Endothelial cell of umbilical vein (primary cell): Measurements from ENCODE around the gene SLC47A2. TPM values are rescaled to one million over a fixed set of nuclear protein-coding genes. Genes with fewer than 3 reads are reported as not detected.

Source experiments
- BruUV-seq: library from RNA; stranded (reverse); fragments of 400-500 nt; replicated peaks from 2 replicates; lab custom pipeline; 2021; lab: Mats Ljungman, UMichigan
- CTCF ChIA-PET: fragments of 300-600, 350-600 bp; sonication (Branson Sonifier 250); formaldehyde crosslinking; loops from one replicate; lab custom pipeline; 2021; ENCODE audit warnings: antibody characterized with exemption, inconsistent platforms; lab: Charles Lee
- POLR2A ChIA-PET: fragments of 300-600, 350-600 bp; sonication (Branson Sonifier 250); formaldehyde crosslinking; loops from one replicate; lab custom pipeline; 2021; ENCODE audit warnings: antibody characterized with exemption, inconsistent platforms; lab: Charles Lee
- DNase-seq: peaks from one replicate; pipeline ENCODE4 v3.0.0-alpha.2; 2011; ENCODE audit warnings: low read depth, low spot score
- FAIRE-seq: peaks from 2 replicates; lab custom pipeline; 2011; peaks lifted over from hg19 to GRCh38; lab: Jason Lieb, UNC
- H2AFZ ChIP-seq: 2 replicates; pipeline ENCODE4 v1.6.0; 2012; ENCODE audit warnings: low read depth, low read length, control low read depth, inconsistent platforms
- H3K27ac ChIP-seq: 2 replicates; pipeline ENCODE4 v1.5.1; 2011; ENCODE audit warnings: low read depth, mild to moderate bottlenecking, control low read depth, low read length, moderate library complexity; ENCODE audit not compliant: insufficient read depth
- H3K27me3 ChIP-seq, 2 experiments: 2 replicates each; pipeline versions ENCODE4 v1.6.0 to v1.6.1; 2011; ENCODE audit warnings: low read length in 2 of 2, mixed read lengths in 1 of 2; ENCODE audit not compliant: control insufficient read depth in 2 of 2, insufficient read depth in 2 of 2
- H3K36me3 ChIP-seq, 2 experiments: 2 replicates in 1 of 2; 3 replicates in 1 of 2; pipeline ENCODE4 v1.5.1; 2011; ENCODE audit warnings: low read length in 2 of 2, mild to moderate bottlenecking in 1 of 2, moderate library complexity in 1 of 2; ENCODE audit not compliant: control insufficient read depth in 2 of 2, insufficient read depth in 2 of 2; ENCODE audit errors: extremely low read depth in 1 of 2
- H3K4me1 ChIP-seq: 3 replicates; pipeline ENCODE4 v1.5.1; 2011; ENCODE audit warnings: mild to moderate bottlenecking, low read length; ENCODE audit not compliant: control insufficient read depth, insufficient read depth; ENCODE audit errors: extremely low read depth
- H3K4me2 ChIP-seq: 2 replicates; pipeline ENCODE4 v1.6.1; 2011; ENCODE audit warnings: low read length, control low read depth, mixed read lengths; ENCODE audit not compliant: insufficient read depth
- H3K4me3 ChIP-seq, 3 experiments: fragments of 200-600 bp in 1 of 3; sonication (generic), shearing (Covaris generic) in 1 of 3; replicated peaks in 1 of 3; 2 replicates each; pipeline ENCODE4 v1.5.1; 2011 to 2016; ENCODE audit warnings: control low read depth in 3 of 3, low read length in 3 of 3, mild to moderate bottlenecking in 2 of 3, inconsistent platforms in 1 of 3, low read depth in 1 of 3, moderate library complexity in 1 of 3; ENCODE audit not compliant: insufficient read depth in 1 of 3
- H3K79me2 ChIP-seq: 2 replicates; pipeline ENCODE4 v1.6.0; 2012; ENCODE audit warnings: low read length, inconsistent platforms; ENCODE audit not compliant: control insufficient read depth, insufficient read depth
- H3K9ac ChIP-seq: replicated peaks from 2 replicates; pipeline ENCODE3; 2011; ENCODE audit warnings: low read length, control low read depth; ENCODE audit not compliant: insufficient read depth; ENCODE audit errors: extremely low read depth
- H3K9me1 ChIP-seq: replicated peaks from 3 replicates; pipeline ENCODE4 v1.6.0; 2011; ENCODE audit warnings: mild to moderate bottlenecking, low read length; ENCODE audit not compliant: control insufficient read depth, insufficient read depth; ENCODE audit errors: extremely low read depth
- H3K9me3 ChIP-seq: replicated peaks from 2 replicates; pipeline ENCODE4 v1.5.1; 2012; ENCODE audit warnings: low read length, inconsistent platforms; ENCODE audit not compliant: control insufficient read depth, insufficient read depth
- H4K20me1 ChIP-seq: replicated peaks from 2 replicates; pipeline ENCODE3; 2011; ENCODE audit warnings: mild to moderate bottlenecking, low read length; ENCODE audit not compliant: control insufficient read depth, insufficient read depth; ENCODE audit errors: extremely low read depth
- EZH2 ChIP-seq: IDR thresholded peaks from 2 replicates; pipeline ENCODE4 v1.6.1; 2012; ENCODE audit warnings: borderline replicate concordance, low read depth, mild to moderate bottlenecking, moderate library complexity, low read length, inconsistent platforms; ENCODE audit not compliant: severe bottlenecking
- FOS ChIP-seq: IDR thresholded peaks from 2 replicates; pipeline ENCODE4 v1.6.1; 2011; ENCODE audit warnings: mild to moderate bottlenecking, low read length, moderate library complexity, borderline replicate concordance; ENCODE audit not compliant: insufficient read depth
- GATA2 ChIP-seq: IDR thresholded peaks from 2 replicates; pipeline ENCODE4 v1.7.0; 2011; ENCODE audit warnings: low read depth, mild to moderate bottlenecking, moderate library complexity, mixed read lengths, low read length; ENCODE audit not compliant: insufficient read length, insufficient read depth
- JUN ChIP-seq: IDR thresholded peaks from 2 replicates; pipeline ENCODE4 v1.6.1; 2011; ENCODE audit warnings: borderline replicate concordance, low read depth; ENCODE audit not compliant: insufficient read length, insufficient read depth
- MYC ChIP-seq: IDR thresholded peaks from one replicate; pipeline ENCODE4 v1.6.1; 2011; ENCODE audit warnings: mild to moderate bottlenecking, low read depth, low read length
- POLR2A ChIP-seq: IDR thresholded peaks from 2 replicates; pipeline ENCODE4 v1.6.1; 2012; ENCODE audit warnings: low read depth, mild to moderate bottlenecking, control low read depth, low read length
- POLR2AphosphoS5 ChIP-seq: IDR thresholded peaks from 2 replicates; pipeline ENCODE4 v1.6.1; 2012; ENCODE audit warnings: low read depth, mild to moderate bottlenecking, control low read depth, low read length, moderate library complexity; ENCODE audit not compliant: insufficient read depth
- dilution Hi-C: fragments of 300-500 bp; cut with MboI; formaldehyde crosslinking; loops from one replicate; pipeline ENCODE4 v1.15.0; 2019; ENCODE audit warnings: low sequenced_read_pairs; ENCODE audit not compliant: extremely low pct_ligation_motif_present
- intact Hi-C: fragments of 100-400 bp; cut with micrococcal nuclease; formaldehyde crosslinking; loops from one replicate; pipeline ENCODE4 v1.10.0; 2022
- polyA plus RNA-seq, 4 experiments: library from polyadenylated mRNA; depleted of rRNA in 3 of 4; stranded (reverse) in 3 of 4; unstranded in 1 of 4; fragments of >200 nt; gene quantifications; 2 replicates each; pipeline versions ENCODE4 v1.2.1 to v1.2.3, GENCODE V29; 2011 to 2012; ENCODE audit warnings: missing spikeins in 1 of 4
- total RNA-seq: library from RNA; stranded (reverse); gene quantifications from 2 replicates; pipeline ENCODE4 v1.2.3, GENCODE V29; 2021
- TF ChIP-seq, protein P1 (sequence below), 2 donors: IDR thresholded peaks; 1 replicate in 1 of 2; 2 replicates in 1 of 2; pipeline ENCODE4 v1.5.1; 2011; ENCODE audit warnings: low read length in 2 of 2, mild to moderate bottlenecking in 2 of 2, moderate library complexity in 2 of 2, control low read depth in 1 of 2, inconsistent platforms in 1 of 2, low read depth in 1 of 2; ENCODE audit not compliant: insufficient read depth in 1 of 2; ENCODE audit errors: extremely low read depth in 1 of 2
- TF ChIP-seq, protein P2 (sequence below): IDR thresholded peaks from 2 replicates; pipeline ENCODE4 v1.6.1; 2011; ENCODE audit not compliant: insufficient read depth, insufficient read length

Gene SLC47A2
- total and polyA plus RNA-seq, 2 donors (not counting 3 experiments of a cell fraction or from before 2014, with no cell fraction given) = not detected

DNA sequence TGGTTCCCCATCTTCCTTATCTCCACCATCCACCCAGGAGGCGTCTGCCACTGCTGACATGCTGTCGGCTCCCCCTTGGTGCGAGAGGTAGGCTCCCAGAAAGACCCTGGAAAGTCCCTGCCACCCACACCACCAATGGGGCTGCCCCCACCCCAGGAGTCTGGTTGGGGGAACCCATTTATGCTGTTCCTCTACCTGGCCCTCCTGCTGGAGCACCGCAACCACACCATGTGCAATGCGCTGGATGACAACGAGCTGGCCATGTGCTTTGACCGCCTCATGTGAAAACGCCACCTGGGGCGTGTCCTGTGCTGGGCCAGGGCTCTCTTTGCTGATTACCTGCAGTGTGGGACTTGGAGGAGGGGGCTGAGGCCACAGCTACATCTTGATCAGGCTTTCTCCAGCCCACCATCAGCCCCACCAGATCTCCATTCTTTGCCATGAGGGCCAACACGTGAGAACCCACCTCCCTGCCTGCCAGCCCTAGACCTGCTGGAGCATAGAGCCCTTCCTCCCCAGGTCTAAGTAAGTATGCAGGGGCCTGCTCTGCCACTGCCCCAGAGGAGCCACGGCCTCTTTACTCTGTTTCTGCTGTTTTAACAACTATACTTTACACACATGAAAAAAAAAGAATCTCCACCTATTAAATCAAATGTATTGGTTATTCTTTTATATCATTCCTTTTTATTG is 39.6 kb upstream of the SLC47A2 start:
- H3K9me3 ChIP-seq = no peaks in the 10 kb centered on the region
- no peak overlapping the region for H3K4me3 ChIP-seq
- DNase-seq = no peak
- BruUV-seq = no TSS peak
- no peak for FAIRE-seq
- no peak overlapping the region for H3K4me2 ChIP-seq
- H3K36me3 ChIP-seq = no peaks in the 10 kb centered on the region
- peaks cover 18% of the 10 kb centered on the region for H3K4me1 ChIP-seq
- H3K79me2 ChIP-seq = no peaks in the 10 kb centered on the region
- no peak overlapping the region for H2AFZ ChIP-seq
- CTCF ChIA-PET = interaction anchor here (0.6 to 4.9 kb wide), 3 partner anchors 8 to 11 kb away, joined by 3 to 30 read pairs (median 4); no protein-coding TSS in a partner anchor
- POLR2A ChIA-PET = interaction anchor here (0.5 kb wide), 1 partner anchor 245 kb away, joined by 3 read pairs; no protein-coding TSS in a partner anchor
- dilution Hi-C loops (no loop called here), intact Hi-C loops (no loop called here)
- no peaks in the 10 kb centered on the region for H4K20me1 ChIP-seq
- H3K9me1 ChIP-seq = no peaks in the 10 kb centered on the region
- TF ChIP-seq POLR2A (no peak), FOS (no peak), EZH2 (no peak), GATA2 (no peak), POLR2AphosphoS5 (no peak), MYC (no peak), JUN (no peak)
- TF ChIP-seq, protein P1, sequence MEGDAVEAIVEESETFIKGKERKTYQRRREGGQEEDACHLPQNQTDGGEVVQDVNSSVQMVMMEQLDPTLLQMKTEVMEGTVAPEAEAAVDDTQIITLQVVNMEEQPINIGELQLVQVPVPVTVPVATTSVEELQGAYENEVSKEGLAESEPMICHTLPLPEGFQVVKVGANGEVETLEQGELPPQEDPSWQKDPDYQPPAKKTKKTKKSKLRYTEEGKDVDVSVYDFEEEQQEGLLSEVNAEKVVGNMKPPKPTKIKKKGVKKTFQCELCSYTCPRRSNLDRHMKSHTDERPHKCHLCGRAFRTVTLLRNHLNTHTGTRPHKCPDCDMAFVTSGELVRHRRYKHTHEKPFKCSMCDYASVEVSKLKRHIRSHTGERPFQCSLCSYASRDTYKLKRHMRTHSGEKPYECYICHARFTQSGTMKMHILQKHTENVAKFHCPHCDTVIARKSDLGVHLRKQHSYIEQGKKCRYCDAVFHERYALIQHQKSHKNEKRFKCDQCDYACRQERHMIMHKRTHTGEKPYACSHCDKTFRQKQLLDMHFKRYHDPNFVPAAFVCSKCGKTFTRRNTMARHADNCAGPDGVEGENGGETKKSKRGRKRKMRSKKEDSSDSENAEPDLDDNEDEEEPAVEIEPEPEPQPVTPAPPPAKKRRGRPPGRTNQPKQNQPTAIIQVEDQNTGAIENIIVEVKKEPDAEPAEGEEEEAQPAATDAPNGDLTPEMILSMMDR (IDR thresholded peaks at IDR 0.05; ENCODE audit: extremely low read depth in 1 of 2, insufficient read depth in 1 of 2, low read depth in 1 of 2, low read length in 2 of 2) = no peak
- TF ChIP-seq, protein P2, sequence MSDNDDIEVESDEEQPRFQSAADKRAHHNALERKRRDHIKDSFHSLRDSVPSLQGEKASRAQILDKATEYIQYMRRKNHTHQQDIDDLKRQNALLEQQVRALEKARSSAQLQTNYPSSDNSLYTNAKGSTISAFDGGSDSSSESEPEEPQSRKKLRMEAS = no peak
- H3K27me3 ChIP-seq = no peaks in the 10 kb centered on the region
- H3K27ac ChIP-seq = no peak overlapping the region
- H3K9ac ChIP-seq = no peak overlapping the region
